ENCODE measurements around the gene KIF3A.

GRCh38 chr5:132765311-132766019 is 28.1 kb upstream of the KIF3A start:
- no peak for TF ChIP-seq ZNF48 (tag by site-specific recombination; IDR thresholded peaks at IDR 0.05)
- TF ChIP-seq ZNF549 (tag by site-specific recombination; IDR thresholded peaks at IDR 0.05) = no peak
- TF ChIP-seq ZNF571 (tag by site-specific recombination; IDR thresholded peaks at IDR 0.05) = no peak
- TF ChIP-seq ZNF768 (tag by site-specific recombination; IDR thresholded peaks at IDR 0.05) = no peak
- no peak for TF ChIP-seq SETDB1 (IDR thresholded peaks at IDR 0.05; ENCODE audit: insufficient read length, low read length)
- no peak for TF ChIP-seq ZNF112 (tag by site-specific recombination; IDR thresholded peaks at IDR 0.05)
- no peak for TF ChIP-seq CTCF (tag by site-specific recombination; IDR thresholded peaks at IDR 0.05)
- no peak for TF ChIP-seq ZNF654 (tag by site-specific recombination; IDR thresholded peaks at IDR 0.05; ENCODE audit: low read depth)
- no peak for TF ChIP-seq ZBTB7A (tag by site-specific recombination; IDR thresholded peaks at IDR 0.05; ENCODE audit: low read depth)
- no peak for TF ChIP-seq KLF16 (tag by site-specific recombination; IDR thresholded peaks at IDR 0.05)
- no peak for TF ChIP-seq ZNF311 (tag by site-specific recombination; IDR thresholded peaks at IDR 0.05; ENCODE audit: borderline replicate concordance)
- TF ChIP-seq, protein P1, sequence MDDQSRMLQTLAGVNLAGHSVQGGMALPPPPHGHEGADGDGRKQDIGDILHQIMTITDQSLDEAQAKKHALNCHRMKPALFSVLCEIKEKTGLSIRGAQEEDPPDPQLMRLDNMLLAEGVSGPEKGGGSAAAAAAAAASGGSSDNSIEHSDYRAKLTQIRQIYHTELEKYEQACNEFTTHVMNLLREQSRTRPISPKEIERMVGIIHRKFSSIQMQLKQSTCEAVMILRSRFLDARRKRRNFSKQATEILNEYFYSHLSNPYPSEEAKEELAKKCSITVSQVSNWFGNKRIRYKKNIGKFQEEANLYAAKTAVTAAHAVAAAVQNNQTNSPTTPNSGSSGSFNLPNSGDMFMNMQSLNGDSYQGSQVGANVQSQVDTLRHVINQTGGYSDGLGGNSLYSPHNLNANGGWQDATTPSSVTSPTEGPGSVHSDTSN (CRISPR knock-in tag; IDR thresholded peaks at IDR 0.05) = no peak
- no peak for TF ChIP-seq ZNF248 (tag by site-specific recombination; IDR thresholded peaks at IDR 0.05)

Measured in HEK293 (cell line).